Skeletal muscle tissue (tissue), 5 donors: Measurements from ENCODE around the gene FAM171A1. TPM values are rescaled to one million over a fixed set of nuclear protein-coding genes. Genes with fewer than 3 reads are reported as not detected.
A peak's percentile ranks its signal among the peaks of the same experiment; 100 is the strongest.

Experiments used
- H3K27ac ChIP-seq: one replicate; pipeline ENCODE4 v1.7.0; 2013; ENCODE audit warnings: mild to moderate bottlenecking, low read depth, low read length, inconsistent platforms
- H3K27me3 ChIP-seq, 3 donors: one replicate each; pipeline ENCODE4 v1.7.0; 2013; ENCODE audit warnings: low read length in 3 of 3; ENCODE audit not compliant: control insufficient read depth in 3 of 3, insufficient read depth in 3 of 3
- H3K36me3 ChIP-seq, 3 donors: one replicate each; pipeline ENCODE4 v1.7.0; 2013; ENCODE audit warnings: low read length in 3 of 3; ENCODE audit not compliant: control insufficient read depth in 3 of 3, insufficient read depth in 3 of 3
- H3K4me1 ChIP-seq, 3 donors: one replicate each; pipeline ENCODE4 v1.7.0; 2013; ENCODE audit warnings: low read length in 3 of 3, mild to moderate bottlenecking in 3 of 3; ENCODE audit not compliant: control insufficient read depth in 3 of 3, insufficient read depth in 3 of 3
- H3K4me3 ChIP-seq, 3 donors: one replicate each; pipeline ENCODE4 v1.7.0; 2013; ENCODE audit warnings: low read length in 3 of 3
- H3K9ac ChIP-seq, 3 donors: one replicate each; pipeline ENCODE4 v1.7.0; 2013; ENCODE audit warnings: low read length in 3 of 3, mild to moderate bottlenecking in 3 of 3, moderate library complexity in 2 of 3, low read depth in 1 of 3
- H3K9me3 ChIP-seq, 3 donors: one replicate each; pipeline ENCODE4 v1.7.0; 2013; ENCODE audit warnings: low read length in 3 of 3; ENCODE audit not compliant: control insufficient read depth in 3 of 3
- small RNA-seq: library from RNA; depleted of rRNA; stranded (forward); fragments of <200 nt; gene quantifications from one replicate; pipeline ENCODE3, GENCODE V24; 2014
- total RNA-seq: library from RNA; depleted of rRNA; stranded (reverse); fragments of >200 nt; gene quantifications from one replicate; pipeline ENCODE4 v1.2.3, GENCODE V29; 2014
- donor health status: Osteomylitis.

The FAM171A1 gene
- total RNA-seq, 1 donor from 2014 or later = 11.0 TPM

- Histone ChIP-seq H3K9ac (peak within 1 kb of the TSS; percentile 74 to 91 (median 76)), H3K9me3 (no peaks in the 10 kb centered on the region), H3K27me3 (no peaks in the 10 kb centered on the region), H3K4me3 (peak within 1 kb of the TSS; percentile 82 to 96 (median 93)), H3K4me1 (peaks cover 14 to 30% (median 20%) of the 10 kb centered on the region in 3 donors), H3K27ac (peak within 1 kb of the TSS; percentile 74), H3K36me3 (no peaks in the 10 kb centered on the region)
Observed at GRCh38 chr10:15168291-15168785, 202.8 kb downstream of the FAM171A1 start, which contains the start of gene NMT2. NMT2 (minus strand) TSS chr10:15168693; CDS start chr10:15168612, 81 bp downstream.

GRCh38 chr10:15167411-15168290 lies 203.4 kb downstream of the FAM171A1 start:
- no peaks in the 10 kb centered on the region for H3K27me3 ChIP-seq
- no peaks in the 10 kb centered on the region for H3K9me3 ChIP-seq
- H3K9ac ChIP-seq = peak overlapping the region; percentile 74 to 87 (median 76)
- no peaks in the 10 kb centered on the region for H3K36me3 ChIP-seq
- H3K4me1 ChIP-seq = peaks cover 14 to 30% (median 20%) of the 10 kb centered on the region in 3 donors
- peak overlapping the region; percentile 82 to 96 (median 93) for H3K4me3 ChIP-seq
- H3K27ac ChIP-seq = peak overlapping the region; percentile 74

GRCh38 chr10:15166325-15166724 lies 204.8 kb downstream of the FAM171A1 start:
- no peaks in the 10 kb centered on the region for H3K36me3 ChIP-seq
- peaks cover 14 to 30% (median 20%) of the 10 kb centered on the region in 3 donors for H3K4me1 ChIP-seq
- no peak overlapping the region for H3K27ac ChIP-seq
- no peak overlapping the region for H3K4me3 ChIP-seq
- H3K9ac ChIP-seq = no peak overlapping the region
- H3K9me3 ChIP-seq = no peaks in the 10 kb centered on the region
- H3K27me3 ChIP-seq = no peaks in the 10 kb centered on the region

- H3K9ac ChIP-seq = no peak overlapping the region
- no peak overlapping the region for H3K27ac ChIP-seq
- H3K9me3 ChIP-seq = no peaks in the 10 kb centered on the region
Observed at GRCh38 chr10:15163253-15163828, 207.7 kb downstream of the FAM171A1 start.

More at GRCh38 chr10:15163253-15163828, 207.7 kb downstream of the FAM171A1 start:
- Histone ChIP-seq H3K27me3 (no peaks in the 10 kb centered on the region), H3K4me1 (peaks cover 2 to 12% (median 4%) of the 10 kb centered on the region in 3 donors), H3K36me3 (no peaks in the 10 kb centered on the region), H3K4me3 (no peak overlapping the region)

Small RNA genes within 50 kb of the gene (small RNA-seq; reads per million reads assigned to genes)
- gene AL590365.1 = not detected

Other genes starting within 250 kb of the FAM171A1 start
- gene NMT2, start 202.6 kb downstream of the FAM171A1 start, total RNA-seq = 14.6 TPM